ES-I3 (cell line): ENCODE results near the gene DNAH11.
"Not testable (repeated sequence)": the region's sequence is repeated elsewhere in the genome, so short reads cannot be mapped to it uniquely, and the experiment has no call there.

ENCODE experiments used
- H3K36me3 ChIP-seq: 2 replicates; pipeline ENCODE4 v1.6.1; 2013; ENCODE audit warnings: mild to moderate bottlenecking, low read length, control low read depth, moderate library complexity; ENCODE audit not compliant: insufficient read depth
- H3K4me1 ChIP-seq: 2 replicates; pipeline ENCODE4 v1.6.1; 2013; ENCODE audit warnings: mild to moderate bottlenecking, control low read depth, low read length; ENCODE audit not compliant: insufficient read depth
- H3K9ac ChIP-seq: 2 replicates; pipeline ENCODE4 v1.6.1; 2013; ENCODE audit warnings: low read depth, mild to moderate bottlenecking, low read length, moderate library complexity
- H3K9me3 ChIP-seq: 2 replicates; pipeline ENCODE4 v1.6.1; 2013; ENCODE audit warnings: mild to moderate bottlenecking, low read length, moderate library complexity; ENCODE audit not compliant: control insufficient read depth, insufficient read depth

Gene DNAH11

GRCh38 chr7:21865631-21866204 lies 322.9 kb downstream of the DNAH11 start:
- peaks cover 52% of the 10 kb centered on the region for H3K4me1 ChIP-seq
- not testable (repeated sequence) for H3K9ac ChIP-seq, H3K9me3 ChIP-seq, H3K36me3 ChIP-seq

- H3K36me3 ChIP-seq = no peaks in the 10 kb centered on the region
- H3K4me1 ChIP-seq = peaks cover 52% of the 10 kb centered on the region
- no peaks in the 10 kb centered on the region for H3K9me3 ChIP-seq
- H3K9ac ChIP-seq = no peak overlapping the region
These were observed 323.9 kb downstream of the DNAH11 start for GRCh38 chr7:21866731-21867130.

DNA sequence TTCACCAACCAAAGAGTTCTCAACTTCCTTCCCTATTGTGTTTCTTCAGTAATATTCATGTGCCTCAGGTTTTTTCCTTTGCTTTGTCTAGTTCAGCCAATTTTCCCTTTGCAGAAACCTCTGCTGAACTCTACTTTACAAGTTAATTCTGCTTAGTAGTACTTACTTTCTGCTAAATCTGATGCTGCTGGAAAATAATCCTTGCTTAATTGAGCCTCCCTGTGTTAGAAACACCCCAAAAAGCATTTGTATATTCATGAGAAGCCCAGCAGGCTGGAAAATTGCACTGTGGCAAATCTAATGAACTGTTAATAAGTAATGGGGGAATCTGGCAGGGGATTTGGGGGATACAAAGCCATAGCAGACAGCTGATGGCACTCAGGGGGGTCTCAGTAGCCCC lies 324.4 kb downstream of the DNAH11 start:
- H3K36me3 ChIP-seq = no peaks in the 10 kb centered on the region
- no peak overlapping the region for H3K9ac ChIP-seq
- H3K4me1 ChIP-seq = peaks cover 52% of the 10 kb centered on the region
- H3K9me3 ChIP-seq = no peaks in the 10 kb centered on the region

- Histone ChIP-seq H3K4me1 (peaks cover 52% of the 10 kb centered on the region), H3K9me3 (no peaks in the 10 kb centered on the region)
These were observed 325.2 kb downstream of the DNAH11 start for GRCh38 chr7:21867816-21868575.

GRCh38 chr7:21868576-21868850 lies 325.7 kb downstream of the DNAH11 start:
- Histone ChIP-seq H3K36me3 (no peaks in the 10 kb centered on the region), H3K9me3 (no peaks in the 10 kb centered on the region), H3K9ac (no peak overlapping the region), H3K4me1 (peaks cover 52% of the 10 kb centered on the region)

More at GRCh38 chr7:21867816-21868575, 325.2 kb downstream of the DNAH11 start:
- Histone ChIP-seq H3K9ac (no peak overlapping the region), H3K36me3 (no peaks in the 10 kb centered on the region)

DNA sequence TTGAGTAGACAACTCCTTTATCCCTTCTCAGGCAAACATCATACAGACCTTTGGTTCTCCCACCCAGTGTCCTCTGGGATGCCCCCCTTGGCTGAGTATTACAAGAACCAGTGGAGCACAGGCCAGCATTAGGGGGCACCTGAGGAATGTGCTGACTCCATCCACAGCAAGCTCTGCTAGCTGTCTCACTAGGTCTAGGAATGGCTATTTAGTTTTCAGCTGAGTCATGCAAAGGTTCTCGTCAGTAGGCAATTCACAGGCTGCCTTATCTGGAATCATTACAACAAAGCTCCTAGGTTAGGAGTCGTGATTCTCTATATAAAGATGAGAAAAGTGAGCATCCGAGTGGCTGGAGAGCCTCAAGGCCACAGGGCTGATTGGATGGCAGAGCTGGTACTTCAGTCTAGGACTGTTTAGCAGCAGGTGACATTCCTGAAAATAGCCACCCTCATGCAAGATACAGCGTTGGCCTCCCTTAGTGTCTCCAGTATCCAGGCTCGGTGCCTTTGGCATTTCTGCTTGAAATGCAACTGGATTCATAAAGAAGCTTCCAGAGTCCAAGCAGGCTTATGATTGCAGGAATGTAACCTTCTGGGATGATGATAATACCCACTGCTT lies 327.1 kb downstream of the DNAH11 start:
- H3K36me3 ChIP-seq = no peaks in the 10 kb centered on the region
- no peaks in the 10 kb centered on the region for H3K9me3 ChIP-seq
- no peak overlapping the region for H3K9ac ChIP-seq
- peaks cover 51% of the 10 kb centered on the region for H3K4me1 ChIP-seq

DNA sequence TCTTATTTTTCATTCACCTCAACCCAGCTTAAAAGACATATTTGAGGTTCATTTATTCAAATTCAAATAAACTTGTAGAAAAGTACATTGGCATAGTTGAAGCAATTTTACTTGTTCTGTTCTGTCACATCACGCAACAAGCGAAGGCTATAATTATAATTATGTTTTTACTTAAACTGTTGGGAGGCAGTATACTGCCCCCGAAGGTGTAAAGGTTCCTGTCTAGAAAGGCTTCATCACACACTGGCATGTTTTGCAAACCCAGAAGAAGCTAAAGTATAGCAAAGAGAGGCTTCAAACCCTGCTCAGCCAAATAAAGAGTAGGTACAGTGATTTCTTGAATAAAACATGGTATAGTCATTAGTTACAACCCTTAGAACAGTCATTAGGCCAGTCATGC lies 340.2 kb downstream of the DNAH11 start:
- Histone ChIP-seq H3K9me3 (no peaks in the 10 kb centered on the region), H3K9ac (no peak overlapping the region), H3K36me3 (no peaks in the 10 kb centered on the region), H3K4me1 (peaks cover 7% of the 10 kb centered on the region)

DNA sequence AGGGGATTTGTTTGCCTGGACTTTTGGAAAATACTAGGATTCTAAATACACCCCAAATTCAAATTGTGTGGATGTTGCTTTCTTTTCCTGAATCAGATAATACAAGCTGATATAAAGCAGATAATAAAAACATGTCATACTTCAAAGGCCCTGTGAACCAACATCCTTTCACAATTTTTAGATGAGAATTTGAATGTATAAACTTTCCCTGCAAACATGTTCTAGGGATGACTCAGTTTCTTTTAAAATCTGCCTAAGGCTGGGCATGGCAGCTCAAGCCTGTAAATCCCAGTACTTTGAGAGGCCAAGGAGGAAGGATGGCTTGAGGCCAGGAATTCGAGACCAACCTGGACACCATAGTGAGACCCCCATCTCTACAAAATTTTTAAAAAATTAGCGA lies 340.7 kb downstream of the DNAH11 start:
- not testable (repeated sequence) for H3K9ac ChIP-seq, H3K4me1 ChIP-seq, H3K36me3 ChIP-seq, H3K9me3 ChIP-seq

GRCh38 chr7:21884496-21884895 lies 341.7 kb downstream of the DNAH11 start:
- Histone ChIP-seq H3K4me1 (peaks cover 7% of the 10 kb centered on the region), H3K9me3 (no peaks in the 10 kb centered on the region), H3K36me3 (no peaks in the 10 kb centered on the region), H3K9ac (no peak overlapping the region)

GRCh38 chr7:21886396-21886795 lies 343.6 kb downstream of the DNAH11 start:
- Histone ChIP-seq H3K36me3 (no peaks in the 10 kb centered on the region), H3K9ac (no peak overlapping the region), H3K4me1 (peaks cover 7% of the 10 kb centered on the region), H3K9me3 (no peaks in the 10 kb centered on the region)

GRCh38 chr7:21887353-21887752 lies 344.5 kb downstream of the DNAH11 start:
- H3K36me3 ChIP-seq = no peaks in the 10 kb centered on the region
- peaks cover 7% of the 10 kb centered on the region for H3K4me1 ChIP-seq
- H3K9me3 ChIP-seq = no peaks in the 10 kb centered on the region
- H3K9ac ChIP-seq = no peak overlapping the region

- H3K4me1 ChIP-seq = peaks cover 7% of the 10 kb centered on the region
- no peaks in the 10 kb centered on the region for H3K9me3 ChIP-seq
- no peak overlapping the region for H3K9ac ChIP-seq
- no peaks in the 10 kb centered on the region for H3K36me3 ChIP-seq
These were observed 344.9 kb downstream of the DNAH11 start for GRCh38 chr7:21887779-21888178.

DNA sequence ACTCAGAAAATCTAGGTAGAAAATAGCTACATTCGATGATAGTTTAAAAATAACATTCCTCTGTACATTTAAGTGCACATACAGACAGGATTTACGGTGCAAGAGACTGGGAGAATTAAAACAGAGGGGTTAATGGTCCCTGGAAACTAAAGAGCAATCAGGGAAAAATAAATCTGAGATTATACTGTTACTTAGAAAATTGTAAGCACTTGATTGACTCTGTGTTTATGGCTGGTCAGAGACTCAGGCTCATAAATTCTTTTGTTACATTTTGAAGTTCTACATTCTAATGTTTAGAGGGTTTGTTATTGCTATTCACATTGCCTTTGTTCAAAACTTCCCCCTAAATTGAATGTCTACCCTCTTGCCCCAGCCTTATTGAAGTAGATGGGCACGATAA lies 348.5 kb downstream of the DNAH11 start:
- Histone ChIP-seq H3K9me3 (no peaks in the 10 kb centered on the region), H3K9ac (no peak overlapping the region), H3K36me3 (no peaks in the 10 kb centered on the region; the same call in 1 of the 2 replicates), H3K4me1 (peaks cover 7% of the 10 kb centered on the region)

DNA sequence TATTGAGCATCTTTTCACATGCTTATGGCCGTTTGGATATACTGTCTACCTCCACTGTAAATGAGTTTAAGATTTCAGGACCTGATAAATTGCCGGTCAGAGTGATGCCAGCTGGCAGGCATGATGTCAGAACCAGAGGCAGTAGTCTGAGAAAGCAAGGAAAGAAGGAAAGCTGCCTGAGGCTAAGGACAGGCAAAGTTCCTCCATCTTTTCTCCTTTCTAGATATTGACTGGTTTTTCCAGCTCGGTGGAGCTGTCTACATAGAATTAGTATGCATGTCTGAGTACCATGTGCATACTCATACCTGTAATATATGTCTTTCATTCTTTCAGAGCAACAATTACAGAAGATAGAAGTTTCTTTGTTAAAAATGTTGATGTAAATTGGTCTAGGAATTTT lies 350.6 kb downstream of the DNAH11 start:
- peaks cover 3% of the 10 kb centered on the region for H3K36me3 ChIP-seq

GRCh38 chr7:21898265-21898930 lies 355.6 kb downstream of the DNAH11 start:
- peaks cover 37% of the 10 kb centered on the region for H3K36me3 ChIP-seq
- H3K9ac ChIP-seq = no peak overlapping the region
- H3K9me3 ChIP-seq = no peaks in the 10 kb centered on the region
- no peaks in the 10 kb centered on the region for H3K4me1 ChIP-seq

More for the DNA sequence above, 350.6 kb downstream of the DNAH11 start:
- H3K9me3 ChIP-seq = no peaks in the 10 kb centered on the region
- H3K4me1 ChIP-seq = no peaks in the 10 kb centered on the region
- no peak overlapping the region for H3K9ac ChIP-seq
